ENCODE results near the gene PPIL6. TPM values are rescaled to one million over a fixed set of nuclear protein-coding genes. Genes with fewer than 3 reads are reported as not detected.

PPIL6 gene
- total RNA-seq, 1 experiment from 2014 or later: 0.61 TPM

DNA sequence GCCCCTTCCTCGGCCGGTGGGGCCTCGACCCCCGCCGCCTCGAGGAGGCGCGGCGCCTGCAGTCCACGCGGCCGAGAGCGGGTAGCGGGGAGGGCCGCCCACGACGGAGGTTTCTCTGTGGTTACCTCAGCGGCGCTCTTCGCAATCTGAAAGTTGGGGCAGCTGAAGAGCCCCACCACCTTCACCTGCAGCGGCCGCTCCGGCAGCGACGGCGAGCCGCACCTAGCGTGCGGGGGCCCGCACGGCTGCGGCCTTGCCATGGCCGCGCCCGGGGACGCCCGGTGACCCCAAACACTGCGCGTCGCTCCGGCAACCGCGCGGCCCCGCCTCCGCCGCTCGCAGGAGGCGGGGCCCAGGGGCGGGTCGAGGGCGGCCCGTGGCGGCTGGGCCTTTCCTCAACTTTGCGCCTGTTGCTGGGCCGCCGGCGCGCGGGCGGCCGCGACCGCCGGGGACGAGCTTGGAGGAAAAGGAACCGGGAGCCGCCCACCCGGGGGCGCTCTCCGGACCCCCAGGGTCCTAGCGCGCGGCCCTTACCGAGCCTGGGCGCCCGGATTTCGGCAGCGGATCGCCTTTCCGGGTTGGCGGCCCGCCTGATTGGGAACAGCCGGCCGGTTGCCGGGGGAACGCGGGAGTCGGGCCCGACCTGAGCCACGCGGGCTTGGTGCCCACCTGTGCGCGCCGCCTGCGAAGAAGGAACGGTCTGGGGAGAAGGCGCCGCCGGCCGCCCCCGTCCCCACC lies at the start of gene PPIL6, which contains the start of gene SMPD2 (continued):
- TF ChIP-seq ARID4B (CRISPR knock-in tag; IDR thresholded peaks at IDR 0.05; ENCODE audit: borderline replicate concordance): peak; percentile 22
- TF ChIP-seq, protein P1, sequence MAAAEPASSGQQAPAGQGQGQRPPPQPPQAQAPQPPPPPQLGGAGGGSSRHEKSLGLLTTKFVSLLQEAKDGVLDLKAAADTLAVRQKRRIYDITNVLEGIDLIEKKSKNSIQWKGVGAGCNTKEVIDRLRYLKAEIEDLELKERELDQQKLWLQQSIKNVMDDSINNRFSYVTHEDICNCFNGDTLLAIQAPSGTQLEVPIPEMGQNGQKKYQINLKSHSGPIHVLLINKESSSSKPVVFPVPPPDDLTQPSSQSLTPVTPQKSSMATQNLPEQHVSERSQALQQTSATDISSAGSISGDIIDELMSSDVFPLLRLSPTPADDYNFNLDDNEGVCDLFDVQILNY (CRISPR knock-in tag; IDR thresholded peaks at IDR 0.05): no peak
- TF ChIP-seq, protein P2, sequence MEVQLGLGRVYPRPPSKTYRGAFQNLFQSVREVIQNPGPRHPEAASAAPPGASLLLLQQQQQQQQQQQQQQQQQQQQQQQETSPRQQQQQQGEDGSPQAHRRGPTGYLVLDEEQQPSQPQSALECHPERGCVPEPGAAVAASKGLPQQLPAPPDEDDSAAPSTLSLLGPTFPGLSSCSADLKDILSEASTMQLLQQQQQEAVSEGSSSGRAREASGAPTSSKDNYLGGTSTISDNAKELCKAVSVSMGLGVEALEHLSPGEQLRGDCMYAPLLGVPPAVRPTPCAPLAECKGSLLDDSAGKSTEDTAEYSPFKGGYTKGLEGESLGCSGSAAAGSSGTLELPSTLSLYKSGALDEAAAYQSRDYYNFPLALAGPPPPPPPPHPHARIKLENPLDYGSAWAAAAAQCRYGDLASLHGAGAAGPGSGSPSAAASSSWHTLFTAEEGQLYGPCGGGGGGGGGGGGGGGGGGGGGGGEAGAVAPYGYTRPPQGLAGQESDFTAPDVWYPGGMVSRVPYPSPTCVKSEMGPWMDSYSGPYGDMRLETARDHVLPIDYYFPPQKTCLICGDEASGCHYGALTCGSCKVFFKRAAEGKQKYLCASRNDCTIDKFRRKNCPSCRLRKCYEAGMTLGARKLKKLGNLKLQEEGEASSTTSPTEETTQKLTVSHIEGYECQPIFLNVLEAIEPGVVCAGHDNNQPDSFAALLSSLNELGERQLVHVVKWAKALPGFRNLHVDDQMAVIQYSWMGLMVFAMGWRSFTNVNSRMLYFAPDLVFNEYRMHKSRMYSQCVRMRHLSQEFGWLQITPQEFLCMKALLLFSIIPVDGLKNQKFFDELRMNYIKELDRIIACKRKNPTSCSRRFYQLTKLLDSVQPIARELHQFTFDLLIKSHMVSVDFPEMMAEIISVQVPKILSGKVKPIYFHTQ (CRISPR knock-in tag; IDR thresholded peaks at IDR 0.05): no peak
- TF ChIP-seq TEAD4 (CRISPR knock-in tag; IDR thresholded peaks at IDR 0.05): no peak
- TF ChIP-seq, protein P3, sequence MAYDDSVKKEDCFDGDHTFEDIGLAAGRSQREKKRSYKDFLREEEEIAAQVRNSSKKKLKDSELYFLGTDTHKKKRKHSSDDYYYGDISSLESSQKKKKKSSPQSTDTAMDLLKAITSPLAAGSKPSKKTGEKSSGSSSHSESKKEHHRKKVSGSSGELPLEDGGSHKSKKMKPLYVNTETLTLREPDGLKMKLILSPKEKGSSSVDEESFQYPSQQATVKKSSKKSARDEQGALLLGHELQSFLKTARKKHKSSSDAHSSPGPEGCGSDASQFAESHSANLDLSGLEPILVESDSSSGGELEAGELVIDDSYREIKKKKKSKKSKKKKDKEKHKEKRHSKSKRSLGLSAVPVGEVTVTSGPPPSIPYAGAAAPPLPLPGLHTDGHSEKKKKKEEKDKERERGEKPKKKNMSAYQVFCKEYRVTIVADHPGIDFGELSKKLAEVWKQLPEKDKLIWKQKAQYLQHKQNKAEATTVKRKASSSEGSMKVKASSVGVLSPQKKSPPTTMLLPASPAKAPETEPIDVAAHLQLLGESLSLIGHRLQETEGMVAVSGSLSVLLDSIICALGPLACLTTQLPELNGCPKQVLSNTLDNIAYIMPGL (CRISPR knock-in tag; IDR thresholded peaks at IDR 0.05): peak; percentile 94

- no peak overlapping the region for H3K27ac Mint-ChIP-seq
- TF ChIP-seq CREB1 (CRISPR knock-in tag; IDR thresholded peaks at IDR 0.05): no peak
- no peak for TF ChIP-seq ZNF263 (CRISPR knock-in tag; IDR thresholded peaks at IDR 0.05; ENCODE audit: low read depth)
- TF ChIP-seq, protein P4, sequence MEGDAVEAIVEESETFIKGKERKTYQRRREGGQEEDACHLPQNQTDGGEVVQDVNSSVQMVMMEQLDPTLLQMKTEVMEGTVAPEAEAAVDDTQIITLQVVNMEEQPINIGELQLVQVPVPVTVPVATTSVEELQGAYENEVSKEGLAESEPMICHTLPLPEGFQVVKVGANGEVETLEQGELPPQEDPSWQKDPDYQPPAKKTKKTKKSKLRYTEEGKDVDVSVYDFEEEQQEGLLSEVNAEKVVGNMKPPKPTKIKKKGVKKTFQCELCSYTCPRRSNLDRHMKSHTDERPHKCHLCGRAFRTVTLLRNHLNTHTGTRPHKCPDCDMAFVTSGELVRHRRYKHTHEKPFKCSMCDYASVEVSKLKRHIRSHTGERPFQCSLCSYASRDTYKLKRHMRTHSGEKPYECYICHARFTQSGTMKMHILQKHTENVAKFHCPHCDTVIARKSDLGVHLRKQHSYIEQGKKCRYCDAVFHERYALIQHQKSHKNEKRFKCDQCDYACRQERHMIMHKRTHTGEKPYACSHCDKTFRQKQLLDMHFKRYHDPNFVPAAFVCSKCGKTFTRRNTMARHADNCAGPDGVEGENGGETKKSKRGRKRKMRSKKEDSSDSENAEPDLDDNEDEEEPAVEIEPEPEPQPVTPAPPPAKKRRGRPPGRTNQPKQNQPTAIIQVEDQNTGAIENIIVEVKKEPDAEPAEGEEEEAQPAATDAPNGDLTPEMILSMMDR (IDR thresholded peaks at IDR 0.05): no peak
- no peak for TF ChIP-seq E2F4 (CRISPR knock-in tag; IDR thresholded peaks at IDR 0.05; ENCODE audit: borderline replicate concordance, low read depth)
- no peak for TF ChIP-seq CBFB (CRISPR knock-in tag; IDR thresholded peaks at IDR 0.05; ENCODE audit: low read depth)
- TF ChIP-seq, protein P5, sequence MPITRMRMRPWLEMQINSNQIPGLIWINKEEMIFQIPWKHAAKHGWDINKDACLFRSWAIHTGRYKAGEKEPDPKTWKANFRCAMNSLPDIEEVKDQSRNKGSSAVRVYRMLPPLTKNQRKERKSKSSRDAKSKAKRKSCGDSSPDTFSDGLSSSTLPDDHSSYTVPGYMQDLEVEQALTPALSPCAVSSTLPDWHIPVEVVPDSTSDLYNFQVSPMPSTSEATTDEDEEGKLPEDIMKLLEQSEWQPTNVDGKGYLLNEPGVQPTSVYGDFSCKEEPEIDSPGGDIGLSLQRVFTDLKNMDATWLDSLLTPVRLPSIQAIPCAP (CRISPR knock-in tag; IDR thresholded peaks at IDR 0.05): no peak
- no peak for TF ChIP-seq GTF2I (CRISPR knock-in tag; conservative IDR thresholded peaks at IDR 0.05)
- no peak for TF ChIP-seq OVOL2 (CRISPR knock-in tag; IDR thresholded peaks at IDR 0.05; ENCODE audit: borderline replicate concordance)
- TF ChIP-seq, protein P1 (CRISPR knock-in tag; IDR thresholded peaks at IDR 0.05): no peak
- peaks cover 41% of the 10 kb centered on the region for H3K4me1 Mint-ChIP-seq
- DNase-seq (ENCODE audit: low spot score) (no peak), ATAC-seq (no peak)
- no peaks in the 10 kb centered on the region for H3K36me3 Mint-ChIP-seq
- POLR2A ChIA-PET: no interaction called here
- no peaks in the 10 kb centered on the region for H3K9me3 Mint-ChIP-seq
- CTCF ChIA-PET: no interaction called here
- H3K4me3 Mint-ChIP-seq: no peak overlapping the region
- no peaks in the 10 kb centered on the region; the same call in 1 of the 2 replicates for H3K27me3 Mint-ChIP-seq (ENCODE audit: low read depth)
Observed at GRCh38 chr6:109488001-109488400, 47.6 kb upstream of the PPIL6 start.
